ENCODE results near the gene SLC17A9.

- no peak for TF ChIP-seq CTCF (conservative IDR thresholded peaks at IDR 0.05; ENCODE audit: low read depth, low read length)
- no peak for TF ChIP-seq EZH2 (IDR thresholded peaks at IDR 0.05; ENCODE audit: borderline replicate concordance, low read depth, low read length, poor library complexity, severe bottlenecking)
Measured at GRCh38 chr20:62991196-62991807, 38.8 kb downstream of the SLC17A9 start.

Measured in A673 (cell line).